GM12801 (cell line): ENCODE measurements around the gene NHLRC2.

Source experiments
- TF ChIP-seq, protein P1 (sequence below): IDR thresholded peaks from one replicate; pipeline ENCODE4 v1.5.1; 2011; ENCODE audit warnings: control low read depth; ENCODE audit not compliant: insufficient read length; ENCODE audit errors: extremely low read depth

Gene NHLRC2

DNA sequence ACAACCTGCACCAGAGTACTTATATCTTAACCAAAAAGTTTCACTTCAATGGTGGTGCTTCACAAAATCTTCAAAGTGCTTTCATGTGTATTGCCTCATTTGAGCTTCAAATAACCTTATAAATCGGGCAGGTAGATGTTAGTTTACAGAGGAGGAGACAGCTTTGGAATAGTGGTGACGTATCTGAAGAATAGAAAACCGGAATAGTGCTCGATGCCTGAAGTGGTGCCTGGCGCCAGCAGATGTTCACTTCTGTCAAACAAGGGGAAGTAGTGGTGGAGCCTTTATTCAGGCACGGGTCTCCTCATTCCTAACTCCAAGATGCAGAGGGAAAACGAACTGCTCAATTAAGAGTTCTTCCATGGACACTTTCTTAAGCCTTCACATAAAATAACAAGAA lies 58.1 kb downstream of the NHLRC2 start:
- TF ChIP-seq, protein P1, sequence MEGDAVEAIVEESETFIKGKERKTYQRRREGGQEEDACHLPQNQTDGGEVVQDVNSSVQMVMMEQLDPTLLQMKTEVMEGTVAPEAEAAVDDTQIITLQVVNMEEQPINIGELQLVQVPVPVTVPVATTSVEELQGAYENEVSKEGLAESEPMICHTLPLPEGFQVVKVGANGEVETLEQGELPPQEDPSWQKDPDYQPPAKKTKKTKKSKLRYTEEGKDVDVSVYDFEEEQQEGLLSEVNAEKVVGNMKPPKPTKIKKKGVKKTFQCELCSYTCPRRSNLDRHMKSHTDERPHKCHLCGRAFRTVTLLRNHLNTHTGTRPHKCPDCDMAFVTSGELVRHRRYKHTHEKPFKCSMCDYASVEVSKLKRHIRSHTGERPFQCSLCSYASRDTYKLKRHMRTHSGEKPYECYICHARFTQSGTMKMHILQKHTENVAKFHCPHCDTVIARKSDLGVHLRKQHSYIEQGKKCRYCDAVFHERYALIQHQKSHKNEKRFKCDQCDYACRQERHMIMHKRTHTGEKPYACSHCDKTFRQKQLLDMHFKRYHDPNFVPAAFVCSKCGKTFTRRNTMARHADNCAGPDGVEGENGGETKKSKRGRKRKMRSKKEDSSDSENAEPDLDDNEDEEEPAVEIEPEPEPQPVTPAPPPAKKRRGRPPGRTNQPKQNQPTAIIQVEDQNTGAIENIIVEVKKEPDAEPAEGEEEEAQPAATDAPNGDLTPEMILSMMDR, result no peak

DNA sequence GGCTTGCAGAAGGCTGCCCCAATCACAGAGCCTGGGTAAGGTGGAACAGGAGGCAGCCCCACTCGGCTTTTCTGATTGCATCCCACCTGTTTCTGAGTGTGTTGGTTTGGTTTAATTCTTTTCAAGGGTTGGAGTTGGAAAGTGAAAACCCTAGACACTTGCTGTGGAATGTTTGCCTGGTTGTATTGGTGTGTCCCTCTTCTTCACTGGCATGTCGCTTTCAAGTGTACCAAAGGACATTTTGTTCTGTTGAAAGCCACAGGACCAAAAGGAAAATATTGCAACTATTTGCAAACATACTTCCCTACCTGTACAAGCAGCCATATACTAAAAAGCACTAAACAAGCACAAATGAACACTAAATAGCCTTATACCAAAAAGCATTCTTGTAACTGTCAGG lies 60.5 kb downstream of the NHLRC2 start:
- TF ChIP-seq, protein P1, result no peak

DNA sequence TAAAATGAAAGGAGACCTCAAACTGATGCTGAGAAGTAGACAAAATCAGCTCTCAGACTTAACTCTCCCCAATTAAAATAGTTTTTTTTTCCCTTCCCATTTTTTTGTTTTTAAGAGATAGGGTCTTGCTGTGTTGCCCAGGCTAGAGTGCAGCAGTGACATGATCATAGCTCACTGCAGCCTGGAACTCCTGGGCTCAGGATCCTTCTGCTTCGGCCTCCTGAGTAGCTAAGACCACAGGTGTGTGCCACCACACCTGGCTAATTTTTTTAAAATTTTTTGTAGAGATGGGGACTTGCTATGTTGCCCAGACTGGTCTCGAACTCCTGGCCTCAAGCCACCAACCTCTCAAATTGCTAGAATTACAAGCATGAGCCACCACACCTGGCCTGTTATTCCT lies 61.1 kb downstream of the NHLRC2 start:
- TF ChIP-seq, protein P1, result no peak

DNA sequence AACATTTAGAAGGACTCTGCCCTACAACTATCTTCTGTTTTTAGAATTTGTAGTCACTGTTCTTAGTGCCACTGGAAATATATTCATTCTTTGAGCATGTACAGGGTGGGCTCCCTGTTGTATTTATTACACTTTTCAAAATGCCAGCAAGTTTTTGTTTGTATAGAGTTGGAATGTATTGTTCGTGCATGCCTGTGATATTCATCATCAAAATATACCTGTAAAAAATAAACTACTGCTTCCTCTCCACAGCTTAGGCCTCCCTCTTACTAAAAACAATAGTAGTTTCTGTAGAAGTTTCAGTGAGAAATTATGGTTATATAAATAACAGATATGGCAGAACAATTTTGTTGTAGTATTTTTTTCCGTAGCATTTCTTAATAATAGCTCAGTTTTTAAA lies 61.6 kb downstream of the NHLRC2 start:
- TF ChIP-seq, protein P1, result no peak

DNA sequence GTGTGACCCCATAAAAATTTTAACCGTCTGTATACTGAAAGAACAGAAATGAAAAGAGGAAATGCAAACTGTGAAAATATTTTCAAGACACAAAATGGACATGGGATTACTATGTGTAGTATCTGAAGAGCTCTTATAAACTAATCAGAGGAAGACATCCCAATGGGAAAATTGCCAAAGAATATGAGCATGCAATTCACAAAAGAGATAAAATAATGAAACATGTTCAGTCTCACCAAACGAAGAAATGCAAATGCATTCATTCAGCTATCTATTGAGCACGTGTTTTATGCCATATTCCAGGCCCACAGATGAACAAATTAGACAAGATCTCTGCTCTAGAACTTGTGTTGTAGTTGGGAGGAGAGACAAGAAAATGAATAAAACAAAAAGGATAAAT lies 63.2 kb downstream of the NHLRC2 start:
- TF ChIP-seq, protein P1, result no peak

DNA sequence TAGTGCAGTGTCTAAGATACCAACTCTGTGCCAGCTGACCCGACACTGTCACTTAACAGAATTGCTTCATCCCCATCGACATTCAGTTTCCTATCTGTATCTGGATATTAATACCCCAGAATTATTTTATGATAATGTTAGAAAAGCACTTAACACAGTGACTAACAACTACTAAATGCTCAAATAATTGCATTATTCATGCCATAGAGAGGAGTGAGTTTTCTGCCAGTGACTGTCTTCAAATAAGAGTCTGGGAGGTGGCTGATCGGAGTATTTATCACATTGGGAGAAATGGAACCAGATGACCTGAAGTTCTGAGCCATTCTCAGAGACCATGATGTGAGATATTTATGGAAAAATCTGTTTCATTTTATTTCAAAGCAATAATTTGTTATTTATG lies 65.7 kb downstream of the NHLRC2 start:
- TF ChIP-seq, protein P1, result no peak

DNA sequence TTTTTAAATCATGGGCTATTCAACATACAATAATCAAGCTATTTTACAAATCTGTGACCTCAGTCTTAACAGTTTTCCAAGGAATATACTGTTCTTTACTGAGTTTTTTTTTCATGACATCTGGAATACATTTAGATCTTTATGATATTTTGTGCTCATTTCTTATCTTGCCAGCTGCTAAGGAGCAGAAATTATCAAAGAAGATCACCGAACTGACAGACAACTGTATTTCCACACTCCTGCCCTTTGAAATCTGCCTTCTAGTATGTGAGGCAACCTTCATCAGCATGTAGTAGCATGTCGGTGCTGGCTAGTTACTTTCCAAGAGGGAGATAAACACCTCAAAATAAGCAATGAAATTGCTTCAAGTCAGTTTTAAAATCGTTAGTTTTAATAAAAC lies 66.4 kb downstream of the NHLRC2 start:
- TF ChIP-seq, protein P1, result no peak
